GM23338 (cell line): ENCODE data around the gene RNU6-8. TPM values are rescaled to one million over a fixed set of nuclear protein-coding genes. Genes with fewer than 3 reads are reported as not detected.

Source experiments
- ATAC-seq: fragments of 200-7000 bp; cut with Tn5 transposase; 3 replicates; pipeline ENCODE4 v1.9.1; 2020
- DNase-seq: peaks from one replicate; pipeline ENCODE4 v3.0.0-alpha.2; 2015; ENCODE audit warnings: low spot score
- H2AFZ ChIP-seq: fragments of 200-600 bp; sonication (generic); 2 replicates; pipeline ENCODE4 v1.8.0; 2016; ENCODE audit warnings: antibody characterized with exemption, mild to moderate bottlenecking, moderate library complexity
- H3F3A ChIP-seq: fragments of 200-600 bp; sonication (generic); replicated peaks from 2 replicates; pipeline ENCODE4 v1.8.0; 2017; ENCODE audit warnings: antibody characterized with exemption, mixed run types, low read depth
- H3K27ac ChIP-seq: fragments of 200-600 bp; sonication (generic); 2 replicates; pipeline ENCODE4 v1.6.1; 2016; ENCODE audit warnings: low read depth
- H3K27me3 ChIP-seq: fragments of 200-600 bp; sonication (generic); 2 replicates; pipeline ENCODE4 v1.8.0; 2016; ENCODE audit warnings: mild to moderate bottlenecking, mixed run types, moderate library complexity; ENCODE audit not compliant: insufficient read depth
- H3K36me3 ChIP-seq: fragments of 200-600 bp; sonication (generic); 2 replicates; pipeline ENCODE4 v1.8.0; 2016; ENCODE audit warnings: mild to moderate bottlenecking; ENCODE audit not compliant: insufficient read depth
- H3K4me1 ChIP-seq: fragments of 200-600 bp; sonication (generic); 2 replicates; pipeline ENCODE4 v1.8.0; 2016; ENCODE audit warnings: mild to moderate bottlenecking, moderate library complexity; ENCODE audit not compliant: insufficient read depth
- H3K4me2 ChIP-seq: fragments of 200-600 bp; sonication (generic); 2 replicates; pipeline ENCODE4 v1.7.1; 2017; ENCODE audit warnings: mixed run types
- H3K4me3 ChIP-seq: fragments of 200-600 bp; sonication (generic); 2 replicates; pipeline ENCODE4 v1.6.1; 2016; ENCODE audit warnings: mixed run types
- H3K79me2 ChIP-seq: fragments of 200-600 bp; sonication (generic); replicated peaks from 2 replicates; pipeline ENCODE4 v1.8.0; 2017; ENCODE audit warnings: mild to moderate bottlenecking; ENCODE audit not compliant: insufficient read depth
- H3K9me2 ChIP-seq: fragments of 200-600 bp; sonication (generic); 2 replicates; pipeline ENCODE4 v1.8.0; 2017; ENCODE audit not compliant: insufficient read depth
- H4K20me1 ChIP-seq: fragments of 200-600 bp; sonication (generic); replicated peaks from 2 replicates; pipeline ENCODE4 v1.8.0; 2017; ENCODE audit warnings: mild to moderate bottlenecking; ENCODE audit not compliant: insufficient read depth
- H3K27ac Mint-ChIP-seq: 2 replicates; pipeline ENCODE4 v1.8.0; 2020; ENCODE audit warnings: inconsistent platforms, mild to moderate bottlenecking, moderate library complexity, mixed read lengths
- H3K27me3 Mint-ChIP-seq: 3 replicates; pipeline ENCODE4 v1.8.0; 2022; ENCODE audit warnings: low read depth, mild to moderate bottlenecking, moderate library complexity, mixed read lengths, inconsistent platforms; ENCODE audit not compliant: insufficient read depth, poor library complexity
- H3K36me3 Mint-ChIP-seq: 3 replicates; pipeline ENCODE4 v1.8.0; 2021; ENCODE audit warnings: low read depth, mild to moderate bottlenecking, inconsistent platforms, moderate library complexity, mixed read lengths
- H3K4me1 Mint-ChIP-seq: 3 replicates; pipeline ENCODE4 v1.8.0; 2020; ENCODE audit warnings: mild to moderate bottlenecking, inconsistent platforms, mixed read lengths
- H3K4me3 Mint-ChIP-seq: 3 replicates; pipeline ENCODE4 v1.8.0; 2021; ENCODE audit warnings: moderate library complexity, mild to moderate bottlenecking, inconsistent platforms, mixed read lengths
- H3K9me3 Mint-ChIP-seq: 3 replicates; pipeline ENCODE4 v1.8.0; 2020; ENCODE audit warnings: moderate library complexity, mild to moderate bottlenecking, inconsistent platforms, mixed read lengths
- CREB1 ChIP-seq: fragments of 250-450 bp; sonication (Bioruptor Pico); IDR thresholded peaks from 2 replicates; pipeline ENCODE4 v1.5.0; 2020; ENCODE audit warnings: low read depth, mild to moderate bottlenecking, moderate library complexity
- EZH2 ChIP-seq: fragments of 200-600 bp; sonication (generic); IDR thresholded peaks from one replicate; pipeline ENCODE4 v1.8.0; 2017; ENCODE audit warnings: antibody characterized with exemption, mild to moderate bottlenecking, low read depth; ENCODE audit not compliant: unreplicated experiment
- EZH2phosphoT487 ChIP-seq: fragments of 200-600 bp; sonication (generic); IDR thresholded peaks from one replicate; pipeline ENCODE4 v1.8.1; 2018; ENCODE audit warnings: antibody characterized with exemption; ENCODE audit not compliant: unreplicated experiment
- JUNB ChIP-seq: IDR thresholded peaks from one replicate; pipeline ENCODE4 v1.6.1; 2016; ENCODE audit warnings: antibody characterized with exemption; ENCODE audit not compliant: unreplicated experiment
- NANOG ChIP-seq: IDR thresholded peaks from 2 replicates; pipeline ENCODE4 v1.6.1; 2016; ENCODE audit warnings: antibody characterized with exemption, borderline replicate concordance
- POLR2AphosphoS5 ChIP-seq: IDR thresholded peaks from 2 replicates; pipeline ENCODE4 v1.6.1; 2016; ENCODE audit warnings: antibody characterized with exemption, low read depth
- STAT1 ChIP-seq: IDR thresholded peaks from one replicate; pipeline ENCODE4 v1.6.1; 2016; ENCODE audit warnings: antibody characterized with exemption; ENCODE audit not compliant: unreplicated experiment
- ZNF114 ChIP-seq: fragments of 250-450 bp; sonication (Bioruptor Pico); IDR thresholded peaks from 2 replicates; pipeline ENCODE4 v1.5.0; 2020; ENCODE audit warnings: mild to moderate bottlenecking, moderate library complexity
- ZNF331 ChIP-seq: fragments of 250-450 bp; sonication (Bioruptor Pico); IDR thresholded peaks from 2 replicates; pipeline ENCODE4 v1.5.0; 2020; ENCODE audit warnings: low read depth, mild to moderate bottlenecking, moderate library complexity
- ZNF462 ChIP-seq: fragments of 250-450 bp; sonication (Bioruptor Pico); IDR thresholded peaks from 2 replicates; pipeline ENCODE4 v1.5.0; 2020; ENCODE audit warnings: mild to moderate bottlenecking, moderate library complexity
- polyA plus RNA-seq: library from polyadenylated mRNA; unstranded; fragments of >200 nt; fragmentation: Nextera tagmentation; extraction: Ambion mirVana; gene quantifications from 2 replicates; pipeline ENCODE4 v1.2.1, GENCODE V29; 2016
- total RNA-seq: library from RNA; depleted of rRNA; stranded (reverse); fragments of >200 nt; shearing (Covaris generic); gene quantifications from 2 replicates; pipeline ENCODE4 v1.2.3, GENCODE V29; 2014
- TF ChIP-seq, protein P1 (sequence below): IDR thresholded peaks from 2 replicates; pipeline ENCODE4 v1.6.1; 2016; ENCODE audit warnings: antibody characterized with exemption
- TF ChIP-seq, protein P2 (sequence below): IDR thresholded peaks from one replicate; pipeline ENCODE4 v1.6.1; 2018; ENCODE audit warnings: antibody characterized with exemption; ENCODE audit not compliant: unreplicated experiment
- TF ChIP-seq, protein P3 (sequence below), 2 experiments: fragments of 200-600 bp in 1 of 2; sonication (generic) in 1 of 2; conservative IDR thresholded peaks; 2 replicates each; pipeline versions ENCODE4 v1.5.1 to v1.6.1; 2016 to 2017; ENCODE audit warnings: antibody characterized with exemption in 2 of 2, low read depth in 2 of 2, mild to moderate bottlenecking in 2 of 2, moderate library complexity in 1 of 2

Gene RNU6-8
- total and polyA plus RNA-seq, 2 experiments from 2014 or later, result 39.1 TPM; not detected in 1

- no peaks in the 10 kb centered on the region for H3K27me3 ChIP-seq
- no peak overlapping the region for H3K27ac ChIP-seq
- no peaks in the 10 kb centered on the region for H4K20me1 ChIP-seq
- TF ChIP-seq ZNF331 (CRISPR knock-in tag), result no peak
- no peak for TF ChIP-seq JUNB
- TF ChIP-seq, protein P1, sequence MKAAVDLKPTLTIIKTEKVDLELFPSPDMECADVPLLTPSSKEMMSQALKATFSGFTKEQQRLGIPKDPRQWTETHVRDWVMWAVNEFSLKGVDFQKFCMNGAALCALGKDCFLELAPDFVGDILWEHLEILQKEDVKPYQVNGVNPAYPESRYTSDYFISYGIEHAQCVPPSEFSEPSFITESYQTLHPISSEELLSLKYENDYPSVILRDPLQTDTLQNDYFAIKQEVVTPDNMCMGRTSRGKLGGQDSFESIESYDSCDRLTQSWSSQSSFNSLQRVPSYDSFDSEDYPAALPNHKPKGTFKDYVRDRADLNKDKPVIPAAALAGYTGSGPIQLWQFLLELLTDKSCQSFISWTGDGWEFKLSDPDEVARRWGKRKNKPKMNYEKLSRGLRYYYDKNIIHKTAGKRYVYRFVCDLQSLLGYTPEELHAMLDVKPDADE, result no peak
- no peak for TF ChIP-seq NANOG
- TF ChIP-seq EZH2, result no peak
- TF ChIP-seq ZNF462, result no peak
- TF ChIP-seq, protein P2, sequence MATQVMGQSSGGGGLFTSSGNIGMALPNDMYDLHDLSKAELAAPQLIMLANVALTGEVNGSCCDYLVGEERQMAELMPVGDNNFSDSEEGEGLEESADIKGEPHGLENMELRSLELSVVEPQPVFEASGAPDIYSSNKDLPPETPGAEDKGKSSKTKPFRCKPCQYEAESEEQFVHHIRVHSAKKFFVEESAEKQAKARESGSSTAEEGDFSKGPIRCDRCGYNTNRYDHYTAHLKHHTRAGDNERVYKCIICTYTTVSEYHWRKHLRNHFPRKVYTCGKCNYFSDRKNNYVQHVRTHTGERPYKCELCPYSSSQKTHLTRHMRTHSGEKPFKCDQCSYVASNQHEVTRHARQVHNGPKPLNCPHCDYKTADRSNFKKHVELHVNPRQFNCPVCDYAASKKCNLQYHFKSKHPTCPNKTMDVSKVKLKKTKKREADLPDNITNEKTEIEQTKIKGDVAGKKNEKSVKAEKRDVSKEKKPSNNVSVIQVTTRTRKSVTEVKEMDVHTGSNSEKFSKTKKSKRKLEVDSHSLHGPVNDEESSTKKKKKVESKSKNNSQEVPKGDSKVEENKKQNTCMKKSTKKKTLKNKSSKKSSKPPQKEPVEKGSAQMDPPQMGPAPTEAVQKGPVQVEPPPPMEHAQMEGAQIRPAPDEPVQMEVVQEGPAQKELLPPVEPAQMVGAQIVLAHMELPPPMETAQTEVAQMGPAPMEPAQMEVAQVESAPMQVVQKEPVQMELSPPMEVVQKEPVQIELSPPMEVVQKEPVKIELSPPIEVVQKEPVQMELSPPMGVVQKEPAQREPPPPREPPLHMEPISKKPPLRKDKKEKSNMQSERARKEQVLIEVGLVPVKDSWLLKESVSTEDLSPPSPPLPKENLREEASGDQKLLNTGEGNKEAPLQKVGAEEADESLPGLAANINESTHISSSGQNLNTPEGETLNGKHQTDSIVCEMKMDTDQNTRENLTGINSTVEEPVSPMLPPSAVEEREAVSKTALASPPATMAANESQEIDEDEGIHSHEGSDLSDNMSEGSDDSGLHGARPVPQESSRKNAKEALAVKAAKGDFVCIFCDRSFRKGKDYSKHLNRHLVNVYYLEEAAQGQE, result no peak
- no peak for TF ChIP-seq CREB1 (CRISPR knock-in tag)
- no peak for TF ChIP-seq POLR2AphosphoS5
- TF ChIP-seq, protein P3, sequence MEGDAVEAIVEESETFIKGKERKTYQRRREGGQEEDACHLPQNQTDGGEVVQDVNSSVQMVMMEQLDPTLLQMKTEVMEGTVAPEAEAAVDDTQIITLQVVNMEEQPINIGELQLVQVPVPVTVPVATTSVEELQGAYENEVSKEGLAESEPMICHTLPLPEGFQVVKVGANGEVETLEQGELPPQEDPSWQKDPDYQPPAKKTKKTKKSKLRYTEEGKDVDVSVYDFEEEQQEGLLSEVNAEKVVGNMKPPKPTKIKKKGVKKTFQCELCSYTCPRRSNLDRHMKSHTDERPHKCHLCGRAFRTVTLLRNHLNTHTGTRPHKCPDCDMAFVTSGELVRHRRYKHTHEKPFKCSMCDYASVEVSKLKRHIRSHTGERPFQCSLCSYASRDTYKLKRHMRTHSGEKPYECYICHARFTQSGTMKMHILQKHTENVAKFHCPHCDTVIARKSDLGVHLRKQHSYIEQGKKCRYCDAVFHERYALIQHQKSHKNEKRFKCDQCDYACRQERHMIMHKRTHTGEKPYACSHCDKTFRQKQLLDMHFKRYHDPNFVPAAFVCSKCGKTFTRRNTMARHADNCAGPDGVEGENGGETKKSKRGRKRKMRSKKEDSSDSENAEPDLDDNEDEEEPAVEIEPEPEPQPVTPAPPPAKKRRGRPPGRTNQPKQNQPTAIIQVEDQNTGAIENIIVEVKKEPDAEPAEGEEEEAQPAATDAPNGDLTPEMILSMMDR (conservative IDR thresholded peaks at IDR 0.05; ENCODE audit: low read depth in 2 of 2), result no peak
- no peak for TF ChIP-seq STAT1
- TF ChIP-seq ZNF114, result no peak
- TF ChIP-seq EZH2phosphoT487, result no peak
- 0 out of 2 replicates have a peak, but pooled peaks cover 4% of the 10 kb centered on the region for H3K9me2 ChIP-seq
- no peaks in the 10 kb centered on the region for H3K4me1 ChIP-seq
- DNase-seq, result peak; percentile 30
- Mint-ChIP-seq H3K9me3 (no peaks in the 10 kb centered on the region), H3K4me3 (no peak overlapping the region), H3K36me3 (no peaks in the 10 kb centered on the region), H3K27me3 (peaks cover 2% of the 10 kb centered on the region), H3K4me1 (no peaks in the 10 kb centered on the region), H3K27ac (peak overlapping the region; percentile 20; the same call in 1 of the 2 replicates)
- H3K79me2 ChIP-seq, result no peaks in the 10 kb centered on the region
- no peak overlapping the region for H2AFZ ChIP-seq
- no peak overlapping the region for H3K4me3 ChIP-seq
- ATAC-seq, result peak; percentile 24; the same call in 2 of the 3 replicates
- no peaks in the 10 kb centered on the region for H3K36me3 ChIP-seq
- no peak overlapping the region for H3K4me2 ChIP-seq
- no peaks in the 10 kb centered on the region for H3F3A ChIP-seq
These were observed 21.8 kb upstream of the RNU6-8 start for GRCh38 chr14:32224737-32225377.
